Activated CD4-positive, alpha-beta T cell treated with anti-CD3 and anti-CD28 coated beads, Interleukin-2, Interleukin-4, amounts not matched to agents 100 ng/mL and 50 ng/mL, durations not matched to agents 16 hours and 8 hours (primary cell): ENCODE measurements around the gene ANKZF1.

ENCODE experiments used
- DNase-seq: peaks from one replicate; pipeline ENCODE4 v3.0.0-alpha.2; 2020; ENCODE audit warnings: low spot score

Gene ANKZF1

DNA sequence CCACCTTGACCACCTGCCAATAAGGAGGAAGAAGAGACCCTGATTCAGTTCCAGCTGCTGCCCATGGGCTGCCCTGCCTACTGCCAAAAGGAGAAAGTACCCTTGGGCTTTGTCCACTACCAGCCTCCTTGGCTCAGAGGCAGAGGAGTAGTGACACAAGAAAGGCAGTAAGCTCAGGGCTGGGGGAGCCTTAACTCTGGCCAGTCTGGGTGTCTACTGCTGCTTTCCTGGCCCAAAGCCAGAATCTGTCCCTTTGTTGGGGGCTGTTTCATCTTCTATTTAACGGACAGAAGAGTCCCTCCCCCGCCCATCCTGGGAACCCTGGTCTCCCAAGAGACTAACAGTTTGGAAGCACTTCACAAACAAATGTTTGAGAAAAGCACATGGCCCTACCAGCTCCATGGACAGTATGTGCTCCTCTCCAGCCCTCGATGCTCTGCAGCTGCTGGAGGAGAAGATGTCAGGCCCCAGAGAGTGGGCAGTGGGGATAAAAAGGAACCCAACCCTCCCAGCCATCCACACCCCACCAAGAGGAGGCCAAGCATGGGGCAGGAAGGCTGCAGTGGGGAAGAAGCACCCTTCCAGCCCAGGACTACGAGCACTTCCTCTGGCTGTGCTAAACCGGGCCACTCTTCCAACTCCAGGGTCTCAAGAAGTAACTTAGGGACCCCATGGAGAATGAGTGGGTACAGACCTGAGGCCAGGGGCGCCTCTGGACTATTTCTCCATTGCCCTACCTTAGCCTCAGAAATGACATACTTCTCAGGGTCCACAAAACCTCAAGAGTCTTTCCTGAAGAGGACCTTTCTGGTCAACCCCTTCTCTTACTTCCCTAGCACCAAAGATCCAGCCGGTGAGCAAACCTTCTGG, 1.3 kb upstream of the ANKZF1 start:
- no peak for DNase-seq

DNA sequence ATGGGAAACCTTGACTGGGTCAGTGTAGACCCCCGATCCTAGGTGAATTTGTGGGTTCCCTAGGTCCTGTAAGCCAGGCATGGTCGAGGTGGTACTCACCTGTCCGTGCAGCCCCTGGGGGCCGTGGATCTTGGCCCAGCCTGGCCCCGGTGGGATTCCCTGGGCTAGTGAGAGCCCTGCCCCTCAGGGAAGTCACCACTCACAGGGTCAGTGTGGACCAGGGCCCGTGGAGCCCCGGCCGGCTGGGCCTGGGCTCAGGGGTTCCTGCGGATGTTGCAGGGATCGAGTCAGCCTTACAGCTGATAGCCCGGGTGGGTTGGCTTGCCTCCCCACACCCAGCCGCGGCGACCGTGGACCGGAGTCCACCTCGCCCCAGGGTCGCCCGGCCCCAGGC, 698 bp upstream of the ANKZF1 start:
- DNase-seq: no peak

DNA sequence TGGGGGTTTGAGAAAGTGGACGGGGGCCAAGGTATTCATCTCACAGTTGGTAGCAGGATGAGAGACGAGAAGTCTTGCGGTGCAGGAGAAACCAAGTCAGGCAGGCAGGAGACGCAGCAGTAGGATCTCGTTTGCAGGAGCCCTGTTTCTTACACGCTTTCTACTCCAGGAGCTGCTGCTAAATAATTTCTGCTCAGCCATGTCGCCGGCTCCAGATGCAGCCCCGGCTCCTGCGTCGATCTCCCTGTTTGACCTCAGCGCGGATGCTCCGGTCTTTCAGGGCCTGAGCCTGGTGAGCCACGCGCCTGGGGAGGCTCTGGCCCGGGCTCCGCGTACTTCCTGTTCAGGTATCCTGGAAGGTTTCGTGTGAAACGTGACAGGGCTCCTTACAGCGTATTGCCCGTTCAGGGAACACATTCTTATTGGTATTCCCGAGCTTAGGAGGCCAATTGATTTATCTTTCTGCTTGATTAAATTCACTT, 494 bp downstream of the ANKZF1 start:
- DNase-seq: no peak

GRCh38 chr2:219234331-219234730, 4.7 kb downstream of the ANKZF1 start:
- DNase-seq: no peak

- DNase-seq: no peak
Observed at GRCh38 chr2:219243291-219243761, 13.7 kb downstream of the ANKZF1 start.

DNA sequence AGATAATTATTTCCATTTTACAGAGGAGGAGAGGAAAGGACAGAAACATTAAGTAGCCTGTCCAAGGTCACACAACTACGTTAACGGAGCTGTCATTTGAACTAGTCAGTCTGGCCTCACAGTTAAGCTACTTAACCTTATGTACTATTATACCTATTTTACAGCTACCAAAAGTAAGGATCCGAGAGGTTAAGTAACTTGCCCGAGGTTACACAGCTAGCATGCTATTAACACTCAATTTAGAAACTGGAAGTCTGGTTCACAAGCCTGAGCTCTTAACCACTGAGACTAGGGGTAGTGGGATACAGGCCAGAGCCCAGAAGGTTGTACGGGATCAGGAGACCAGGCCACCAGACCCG, 15.2 kb downstream of the ANKZF1 start:
- DNase-seq: no peak

DNA sequence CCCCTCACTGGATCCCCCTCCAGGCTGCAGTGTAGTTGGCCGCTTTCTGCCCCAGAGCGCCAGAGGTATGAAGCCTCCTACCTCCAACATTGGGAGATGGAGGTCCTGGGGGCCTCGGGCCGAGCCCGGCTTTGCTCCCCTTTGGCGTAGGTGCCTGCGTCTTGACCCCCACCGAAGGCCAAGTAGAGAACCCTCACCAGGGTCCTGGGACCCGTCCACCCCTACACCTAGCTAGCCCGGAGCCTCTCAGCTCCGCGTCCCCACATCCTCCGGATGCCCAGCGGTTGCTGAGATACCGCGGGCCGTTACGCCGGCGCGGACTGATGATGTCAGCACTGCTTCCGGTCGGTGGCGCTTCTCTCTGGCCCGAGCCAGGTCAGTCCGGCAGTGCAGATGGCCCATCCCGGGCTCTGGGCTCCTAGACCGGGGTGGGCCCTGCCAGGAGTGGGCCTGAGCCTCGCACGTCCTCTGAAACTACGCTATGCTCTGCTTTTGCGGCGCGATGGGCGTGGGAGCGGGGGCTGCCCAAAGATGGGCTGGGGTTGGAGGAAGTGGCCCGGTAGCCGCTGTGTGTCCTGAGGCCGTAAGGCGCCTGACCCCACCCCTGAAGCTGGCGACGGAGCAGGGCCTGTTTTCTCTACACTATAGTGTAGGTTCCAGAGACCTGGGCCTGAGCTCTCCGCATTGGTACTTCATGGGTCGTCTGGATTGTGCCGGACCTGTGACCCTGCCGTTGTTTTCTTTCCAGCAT, 15.7 kb downstream of the ANKZF1 start, which contains the start of the genes GLB1L and STK16:
Gene GLB1L, minus strand, starts transcription at position 297 of the 751 bp plus-strand sequence. CDS start 1,871 bp downstream, outside the sequence.
Gene STK16, plus strand, starts transcription at position 332 of the 751 bp plus-strand sequence. CDS start 521 bp downstream, outside the sequence.
- DNase-seq: peak; percentile 92

GRCh38 chr2:219245899-219246230, 16.3 kb downstream of the ANKZF1 start:
- no peak for DNase-seq

DNA sequence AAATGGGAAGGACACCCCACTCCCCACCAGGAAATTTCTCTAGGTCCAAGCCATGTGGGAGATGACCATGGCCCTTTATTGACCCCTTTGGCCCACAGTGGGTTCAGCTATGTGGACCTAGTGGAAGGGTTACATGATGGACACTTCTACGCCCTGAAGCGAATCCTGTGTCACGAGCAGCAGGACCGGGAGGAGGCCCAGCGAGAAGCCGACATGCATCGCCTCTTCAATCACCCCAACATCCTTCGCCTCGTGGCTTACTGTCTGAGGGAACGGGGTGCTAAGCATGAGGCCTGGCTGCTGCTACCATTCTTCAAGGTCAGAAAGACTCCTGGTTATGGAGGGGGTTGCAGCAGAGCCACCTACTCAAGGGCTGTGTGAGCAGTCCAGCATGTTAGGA, 17.0 kb downstream of the ANKZF1 start:
- no peak for DNase-seq

- DNase-seq: peak; percentile 84
Observed at GRCh38 chr2:219247678-219248642, 18.4 kb downstream of the ANKZF1 start.

DNA sequence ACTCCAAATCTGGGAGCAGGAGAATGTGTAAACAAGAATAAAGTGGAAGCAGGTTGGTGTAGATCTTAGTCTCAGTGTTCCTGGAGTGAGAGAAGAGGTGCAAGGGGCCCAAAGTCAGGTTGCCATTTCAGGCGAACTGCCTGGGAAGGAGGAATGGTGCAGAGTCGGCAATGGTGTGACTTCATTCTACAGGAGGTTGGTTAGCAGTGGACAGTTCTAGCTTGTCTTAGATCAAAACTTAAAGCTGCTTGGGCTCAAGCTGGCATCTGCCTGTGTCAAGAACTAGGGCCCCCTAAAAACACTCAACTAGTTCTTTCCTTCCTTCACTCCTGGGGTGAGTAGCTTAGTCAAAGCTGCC, 19.2 kb downstream of the ANKZF1 start:
- no peak for DNase-seq

GRCh38 chr2:219249203-219249980, 19.8 kb downstream of the ANKZF1 start:
- no peak for DNase-seq

GRCh38 chr2:219250049-219250781, 20.6 kb downstream of the ANKZF1 start:
- DNase-seq: no peak

DNA sequence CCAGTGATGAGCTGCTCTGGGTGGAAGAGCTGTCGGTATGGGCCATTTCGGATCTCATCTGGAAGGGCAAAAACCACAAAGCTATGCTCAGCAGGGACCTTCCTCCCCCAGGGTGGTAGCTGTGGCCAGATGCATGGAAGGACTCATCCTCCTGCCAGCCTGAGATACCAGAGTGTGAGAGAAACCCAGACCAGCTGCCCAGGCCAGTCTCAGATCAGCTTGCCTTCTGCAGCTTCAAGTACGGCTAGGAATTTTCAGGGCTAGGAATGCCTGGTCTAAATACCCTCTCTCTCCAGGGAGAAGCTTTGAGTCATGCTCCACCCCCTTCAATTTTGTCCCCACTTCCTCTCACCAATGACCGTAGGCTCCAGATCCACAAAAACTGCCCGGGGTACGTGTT, 22.1 kb downstream of the ANKZF1 start:
- DNase-seq: no peak

DNA sequence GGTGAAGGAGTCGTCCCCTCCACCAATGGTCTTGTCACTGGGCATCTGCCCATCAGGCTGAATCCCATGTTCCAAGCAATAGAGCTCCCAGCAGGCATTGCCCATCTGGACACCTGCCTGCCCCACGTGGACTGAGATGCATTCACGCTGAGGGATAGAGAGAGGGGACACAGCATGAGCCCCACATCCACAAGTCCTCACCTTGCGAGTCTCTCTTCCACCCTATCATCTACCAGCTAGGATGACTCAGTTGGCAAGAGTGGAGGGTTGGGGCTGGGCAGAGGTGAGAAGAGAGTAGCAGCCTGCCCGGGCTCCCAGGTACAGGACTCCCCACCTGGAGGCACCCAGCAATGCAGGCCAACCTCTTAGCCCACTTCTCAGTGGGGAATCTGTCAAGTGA, 22.5 kb downstream of the ANKZF1 start:
- DNase-seq: no peak

GRCh38 chr2:219252570-219252899, 22.9 kb downstream of the ANKZF1 start:
- DNase-seq: no peak

DNA sequence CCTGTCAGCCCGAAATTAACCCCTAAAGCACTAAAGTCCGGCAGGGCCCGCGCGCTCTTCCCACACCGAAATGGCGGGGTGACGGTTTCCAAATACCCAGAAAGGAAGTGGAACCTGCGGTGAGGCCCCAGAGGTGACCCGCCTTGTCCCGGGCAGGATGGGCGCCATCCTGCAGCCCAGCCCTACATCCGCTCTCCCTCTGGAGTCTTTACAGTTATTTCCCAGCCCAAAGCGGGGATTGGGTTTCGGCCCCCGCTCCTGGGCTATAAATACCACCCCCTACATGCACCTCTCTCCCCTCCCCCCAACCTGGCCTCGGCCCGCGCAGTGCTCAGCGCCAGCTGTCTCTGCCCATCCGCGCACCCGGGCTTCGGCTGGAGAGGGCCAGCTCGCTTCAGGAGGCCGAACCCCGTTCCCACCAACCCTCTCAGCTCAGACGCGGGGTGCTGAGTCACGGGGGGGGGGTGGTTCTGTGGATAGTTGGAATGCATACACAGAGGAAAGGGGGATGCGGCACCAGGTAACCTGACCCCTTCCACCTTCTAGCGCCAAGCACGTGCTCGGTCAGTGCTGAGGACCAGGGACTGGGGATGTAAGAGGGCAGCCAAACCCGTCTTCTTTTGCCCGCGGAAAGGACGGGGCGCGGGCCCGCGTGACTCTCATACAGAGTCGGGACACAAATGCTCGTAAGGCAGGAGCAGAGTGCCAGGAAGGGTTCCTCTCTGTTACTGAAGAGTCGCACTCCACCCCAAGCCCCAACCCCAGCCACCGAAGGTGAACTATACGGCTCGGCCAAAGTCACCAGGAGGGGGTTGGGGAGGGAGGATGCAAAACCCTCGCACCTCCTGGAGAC, 23.5 kb downstream of the ANKZF1 start, which contains the start of gene TUBA4B:
Gene TUBA4B, plus strand, starts transcription at position 344 of the 853 bp plus-strand sequence. Its CDS starts 165 bp downstream, at position 509.
- DNase-seq: no peak

- peak; percentile 89 for DNase-seq
Observed at GRCh38 chr2:219253753-219254589, 24.4 kb downstream of the ANKZF1 start, which contains the start of gene TUBA4A. TSS of gene TUBA4A (minus strand) at chr2:219253918. CDS start at chr2:219253858, 60 bp downstream.
